GM15510 (cell line): ENCODE measurements around the gene PFDN6.
A peak's percentile ranks its signal among the peaks of the same experiment; 100 is the strongest.

ENCODE experiments used
- POLR2A ChIP-seq: IDR thresholded peaks from 3 replicates; pipeline ENCODE4 v1.6.1; 2011; ENCODE audit warnings: borderline replicate concordance; ENCODE audit not compliant: insufficient read length; ENCODE audit errors: extremely low read depth

Gene PFDN6

GRCh38 chr6:33288921-33289783 lies at the start of gene PFDN6, which contains the start of gene WDR46:
Gene PFDN6, plus strand, starts transcription at chr6:33289601. Its CDS starts 256 bp downstream, at chr6:33289857.
Gene WDR46, minus strand, starts transcription at chr6:33289239. Its CDS starts 69 bp downstream, at chr6:33289170.
- peak; percentile 43 for TF ChIP-seq POLR2A

- no peak for TF ChIP-seq POLR2A
Observed at GRCh38 chr6:33241968-33242367, 47.4 kb upstream of the PFDN6 start.

- TF ChIP-seq POLR2A = no peak
Observed at GRCh38 chr6:33243476-33243875, 45.9 kb upstream of the PFDN6 start.

GRCh38 chr6:33247977-33248642 lies 41.3 kb upstream of the PFDN6 start:
- no peak for TF ChIP-seq POLR2A

- no peak for TF ChIP-seq POLR2A
Observed at GRCh38 chr6:33248643-33248931, 40.8 kb upstream of the PFDN6 start.

GRCh38 chr6:33248932-33249731 lies 40.3 kb upstream of the PFDN6 start:
- peak; percentile 89 for TF ChIP-seq POLR2A

- TF ChIP-seq POLR2A = no peak
Observed at GRCh38 chr6:33249732-33250630, 39.4 kb upstream of the PFDN6 start.

- no peak for TF ChIP-seq POLR2A
Observed at GRCh38 chr6:33250731-33251130, 38.7 kb upstream of the PFDN6 start.

GRCh38 chr6:33251395-33252012 lies 37.9 kb upstream of the PFDN6 start:
- TF ChIP-seq POLR2A = no peak

GRCh38 chr6:33252759-33253158 lies 36.6 kb upstream of the PFDN6 start:
- TF ChIP-seq POLR2A = no peak

- no peak for TF ChIP-seq POLR2A
Observed at GRCh38 chr6:33254591-33254990, 34.8 kb upstream of the PFDN6 start.

- no peak for TF ChIP-seq POLR2A
Observed at GRCh38 chr6:33259032-33259431, 30.4 kb upstream of the PFDN6 start.

- no peak for TF ChIP-seq POLR2A
Observed at GRCh38 chr6:33264015-33264414, 25.4 kb upstream of the PFDN6 start.

- no peak for TF ChIP-seq POLR2A
Observed at GRCh38 chr6:33271117-33271467, 18.3 kb upstream of the PFDN6 start.
